Panc1 (cell line): ENCODE data around the gene ITGA2. TPM values are rescaled to one million over a fixed set of nuclear protein-coding genes. Genes with fewer than 3 reads are reported as not detected.
A peak's percentile ranks its signal among the peaks of the same experiment; 100 is the strongest.

ENCODE experiments used
- ATAC-seq: fragments of 200-7000 bp; cut with Tn5 transposase; 2 replicates; pipeline ENCODE4 v1.9.1; 2020; ENCODE audit warnings: mild to moderate bottlenecking, moderate library complexity
- BruUV-seq: library from RNA; stranded (reverse); fragments of 400-500 nt; replicated peaks from 2 replicates; lab custom pipeline; 2021; lab: Mats Ljungman, UMichigan
- CTCF ChIA-PET: fragments of 300-600 bp; sonication (Branson Sonifier 250); formaldehyde crosslinking; loops from one replicate; lab custom pipeline; 2022; ENCODE audit warnings: antibody characterized with exemption; lab: Charles Lee
- POLR2A ChIA-PET: fragments of 300-600 bp; sonication (Branson Sonifier 250); formaldehyde crosslinking; loops from one replicate; lab custom pipeline; 2022; ENCODE audit warnings: antibody characterized with exemption; lab: Charles Lee
- DNase-seq: peaks from one replicate; pipeline ENCODE4 v3.0.0-alpha.2; 2010; ENCODE audit warnings: low read depth, low spot score
- H3K27ac ChIP-seq: 2 replicates; pipeline ENCODE4 v1.5.1; 2011; ENCODE audit warnings: mild to moderate bottlenecking, low read length, inconsistent platforms
- H3K27me3 ChIP-seq: fragments of 200-500 bp; sonication (Bioruptor generic); 2 replicates; pipeline ENCODE4 v1.6.0; 2014; ENCODE audit warnings: low read length, inconsistent platforms; ENCODE audit not compliant: control insufficient read depth, insufficient read depth
- H3K36me3 ChIP-seq: fragments of 200-500 bp; sonication (Bioruptor generic); 2 replicates; pipeline ENCODE4 v1.5.1; 2014; ENCODE audit warnings: inconsistent platforms, mild to moderate bottlenecking, low read length, moderate library complexity; ENCODE audit not compliant: control insufficient read depth, insufficient read depth
- H3K4me1 ChIP-seq: 2 replicates; pipeline ENCODE4 v1.5.1; 2011; ENCODE audit warnings: inconsistent platforms, mild to moderate bottlenecking, low read length, moderate library complexity; ENCODE audit not compliant: control insufficient read depth, insufficient read depth
- H3K4me3 ChIP-seq, 2 experiments: 2 replicates each; pipeline ENCODE4 v1.5.1; 2011 to 2012; ENCODE audit warnings: low read depth in 2 of 2, low read length in 2 of 2, mild to moderate bottlenecking in 2 of 2, inconsistent platforms in 1 of 2, moderate library complexity in 1 of 2
- H3K9me3 ChIP-seq: fragments of 200-500 bp; sonication (Bioruptor generic); 2 replicates; pipeline ENCODE4 v1.5.1; 2014; ENCODE audit warnings: low read depth, mild to moderate bottlenecking, inconsistent platforms, low read length, moderate library complexity; ENCODE audit not compliant: control insufficient read depth, insufficient read depth
- POLR2AphosphoS5 ChIP-seq: IDR thresholded peaks from 2 replicates; pipeline ENCODE4 v1.6.1; 2012; ENCODE audit warnings: mild to moderate bottlenecking, low read depth, low read length, moderate library complexity
- SIN3A ChIP-seq: IDR thresholded peaks from 2 replicates; pipeline ENCODE4 v1.6.1; 2012; ENCODE audit warnings: low read depth, mild to moderate bottlenecking, low read length, moderate library complexity, borderline replicate concordance; ENCODE audit not compliant: insufficient read depth
- TCF7L2 ChIP-seq: IDR thresholded peaks from 2 replicates; pipeline ENCODE4 v1.6.1; 2011; ENCODE audit warnings: mild to moderate bottlenecking, low read depth, low read length, inconsistent platforms
- in situ Hi-C: cut with HindIII; loops from 2 replicates; pipeline ENCODE4 v1.10.0; 2016; ENCODE audit warnings: low sequenced_read_pairs, low pct_unique_long_range_greater_than_20kb
- intact Hi-C: fragments of 100-400 bp; cut with micrococcal nuclease; formaldehyde crosslinking; loops from one replicate; pipeline ENCODE4 v1.10.0; 2022; ENCODE audit not compliant: unreplicated experiment
- total RNA-seq: library from RNA; stranded (reverse); gene quantifications from one replicate; pipeline ENCODE4 v1.2.1, GENCODE V29; 2021; ENCODE audit not compliant: unreplicated experiment
- TF ChIP-seq, protein P1 (sequence below), 2 experiments: IDR thresholded peaks; 2 replicates each; pipeline ENCODE4 v1.6.1; 2011 to 2012; ENCODE audit warnings: low read depth in 2 of 2, control low read depth in 1 of 2, low read length in 1 of 2, mild to moderate bottlenecking in 1 of 2, moderate library complexity in 1 of 2; ENCODE audit not compliant: insufficient read depth in 1 of 2
- TF ChIP-seq, protein P2 (sequence below): fragments of 450-650 bp; IDR thresholded peaks from 2 replicates; pipeline ENCODE4 v1.5.1; 2017; ENCODE audit warnings: mild to moderate bottlenecking

ITGA2 gene
- total RNA-seq, 1 experiment from 2014 or later: 41.8 TPM

DNA sequence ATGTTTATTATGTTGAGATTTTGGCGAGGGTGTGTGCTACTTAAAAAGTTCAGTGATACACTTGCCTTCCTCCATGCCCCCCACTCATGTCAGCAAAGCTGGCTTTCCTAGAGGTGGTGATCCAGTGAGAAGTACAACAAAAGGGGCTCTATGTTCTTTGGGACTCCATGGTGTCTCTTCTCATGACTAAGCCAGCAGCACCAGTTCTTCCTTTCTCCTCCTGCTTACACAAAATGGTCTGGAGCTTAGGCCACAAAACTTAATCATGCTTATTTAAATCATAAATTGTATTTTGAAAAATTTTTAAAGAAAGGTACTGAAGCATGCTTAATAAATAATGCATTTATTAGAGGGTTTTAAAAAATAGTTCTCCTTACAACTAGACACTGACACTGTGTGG, 98.0 kb downstream of the ITGA2 start:
- intact Hi-C loops: no loop called here
- no peaks in the 10 kb centered on the region for H3K9me3 ChIP-seq
- no peak for ATAC-seq
- no peak overlapping the region for H3K27ac ChIP-seq
- peaks cover 7% of the 10 kb centered on the region; the same call in 1 of the 2 replicates for H3K36me3 ChIP-seq
- no peak overlapping the region for H3K4me3 ChIP-seq
- no peak for DNase-seq
- no TSS peak for BruUV-seq
- in situ Hi-C loops: no loop called here
- CTCF ChIA-PET: no interaction called here
- POLR2A ChIA-PET: no interaction called here
- no peaks in the 10 kb centered on the region for H3K27me3 ChIP-seq
- TF ChIP-seq, protein P1, sequence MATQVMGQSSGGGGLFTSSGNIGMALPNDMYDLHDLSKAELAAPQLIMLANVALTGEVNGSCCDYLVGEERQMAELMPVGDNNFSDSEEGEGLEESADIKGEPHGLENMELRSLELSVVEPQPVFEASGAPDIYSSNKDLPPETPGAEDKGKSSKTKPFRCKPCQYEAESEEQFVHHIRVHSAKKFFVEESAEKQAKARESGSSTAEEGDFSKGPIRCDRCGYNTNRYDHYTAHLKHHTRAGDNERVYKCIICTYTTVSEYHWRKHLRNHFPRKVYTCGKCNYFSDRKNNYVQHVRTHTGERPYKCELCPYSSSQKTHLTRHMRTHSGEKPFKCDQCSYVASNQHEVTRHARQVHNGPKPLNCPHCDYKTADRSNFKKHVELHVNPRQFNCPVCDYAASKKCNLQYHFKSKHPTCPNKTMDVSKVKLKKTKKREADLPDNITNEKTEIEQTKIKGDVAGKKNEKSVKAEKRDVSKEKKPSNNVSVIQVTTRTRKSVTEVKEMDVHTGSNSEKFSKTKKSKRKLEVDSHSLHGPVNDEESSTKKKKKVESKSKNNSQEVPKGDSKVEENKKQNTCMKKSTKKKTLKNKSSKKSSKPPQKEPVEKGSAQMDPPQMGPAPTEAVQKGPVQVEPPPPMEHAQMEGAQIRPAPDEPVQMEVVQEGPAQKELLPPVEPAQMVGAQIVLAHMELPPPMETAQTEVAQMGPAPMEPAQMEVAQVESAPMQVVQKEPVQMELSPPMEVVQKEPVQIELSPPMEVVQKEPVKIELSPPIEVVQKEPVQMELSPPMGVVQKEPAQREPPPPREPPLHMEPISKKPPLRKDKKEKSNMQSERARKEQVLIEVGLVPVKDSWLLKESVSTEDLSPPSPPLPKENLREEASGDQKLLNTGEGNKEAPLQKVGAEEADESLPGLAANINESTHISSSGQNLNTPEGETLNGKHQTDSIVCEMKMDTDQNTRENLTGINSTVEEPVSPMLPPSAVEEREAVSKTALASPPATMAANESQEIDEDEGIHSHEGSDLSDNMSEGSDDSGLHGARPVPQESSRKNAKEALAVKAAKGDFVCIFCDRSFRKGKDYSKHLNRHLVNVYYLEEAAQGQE (IDR thresholded peaks at IDR 0.05; ENCODE audit: insufficient read depth in 1 of 2, low read depth in 2 of 2, low read length in 1 of 2): no peak
- TF ChIP-seq TCF7L2 (no peak), POLR2AphosphoS5 (no peak), SIN3A (no peak)
- TF ChIP-seq, protein P2, sequence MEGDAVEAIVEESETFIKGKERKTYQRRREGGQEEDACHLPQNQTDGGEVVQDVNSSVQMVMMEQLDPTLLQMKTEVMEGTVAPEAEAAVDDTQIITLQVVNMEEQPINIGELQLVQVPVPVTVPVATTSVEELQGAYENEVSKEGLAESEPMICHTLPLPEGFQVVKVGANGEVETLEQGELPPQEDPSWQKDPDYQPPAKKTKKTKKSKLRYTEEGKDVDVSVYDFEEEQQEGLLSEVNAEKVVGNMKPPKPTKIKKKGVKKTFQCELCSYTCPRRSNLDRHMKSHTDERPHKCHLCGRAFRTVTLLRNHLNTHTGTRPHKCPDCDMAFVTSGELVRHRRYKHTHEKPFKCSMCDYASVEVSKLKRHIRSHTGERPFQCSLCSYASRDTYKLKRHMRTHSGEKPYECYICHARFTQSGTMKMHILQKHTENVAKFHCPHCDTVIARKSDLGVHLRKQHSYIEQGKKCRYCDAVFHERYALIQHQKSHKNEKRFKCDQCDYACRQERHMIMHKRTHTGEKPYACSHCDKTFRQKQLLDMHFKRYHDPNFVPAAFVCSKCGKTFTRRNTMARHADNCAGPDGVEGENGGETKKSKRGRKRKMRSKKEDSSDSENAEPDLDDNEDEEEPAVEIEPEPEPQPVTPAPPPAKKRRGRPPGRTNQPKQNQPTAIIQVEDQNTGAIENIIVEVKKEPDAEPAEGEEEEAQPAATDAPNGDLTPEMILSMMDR: no peak
- H3K4me1 ChIP-seq: peaks cover 11% of the 10 kb centered on the region

DNA sequence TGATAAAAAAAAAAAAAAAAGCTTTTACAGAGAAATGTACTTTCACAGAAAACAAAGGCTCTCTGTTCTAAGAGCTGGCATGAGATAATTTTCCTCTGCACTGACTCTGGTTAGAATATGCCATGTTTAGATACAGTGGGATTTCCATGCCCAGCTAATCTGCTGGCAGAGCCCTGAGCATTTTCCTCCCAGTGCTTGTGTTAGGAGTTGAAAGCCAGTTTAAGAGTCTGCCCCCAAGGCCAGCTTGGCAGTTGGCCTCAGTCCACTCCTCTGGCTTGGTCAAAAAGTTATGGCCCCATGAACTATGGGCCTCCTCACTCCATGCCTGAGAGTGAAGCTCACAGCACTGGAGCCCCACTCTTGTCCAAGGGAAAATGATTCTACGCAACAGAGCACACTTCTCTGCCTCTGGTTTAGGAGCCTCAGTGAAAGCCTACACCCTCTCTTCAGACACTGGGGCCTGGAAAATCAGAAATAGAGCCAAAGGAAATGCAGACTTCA, 98.5 kb downstream of the ITGA2 start:
- TF ChIP-seq, protein P2: no peak
- TF ChIP-seq, protein P1 (IDR thresholded peaks at IDR 0.05; ENCODE audit: insufficient read depth in 1 of 2, low read depth in 2 of 2, low read length in 1 of 2): no peak
- TF ChIP-seq TCF7L2 (no peak), SIN3A (no peak), POLR2AphosphoS5 (no peak)
- Histone ChIP-seq H3K27me3 (no peaks in the 10 kb centered on the region), H3K4me3 (no peak overlapping the region), H3K36me3 (peaks cover 7% of the 10 kb centered on the region; the same call in 1 of the 2 replicates), H3K4me1 (peaks cover 11% of the 10 kb centered on the region), H3K9me3 (no peaks in the 10 kb centered on the region), H3K27ac (no peak overlapping the region)
- DNase-seq (no peak), ATAC-seq (0 out of 2 replicates have a peak, but pooled peaks have one; percentile 32)
- in situ Hi-C loops: no loop called here
- ChIA-PET CTCF (no interaction called here), POLR2A (no interaction called here)
- intact Hi-C loops: no loop called here
- no TSS peak for BruUV-seq
